ENCODE results near the gene LGALS9.

- no peak for TF ChIP-seq CTCF (optimal IDR thresholded peaks at IDR 0.05 in 1 of 3, IDR thresholded peaks at IDR 0.05 in 1 of 3, conservative IDR thresholded peaks at IDR 0.05 in 1 of 3; ENCODE audit: extremely low read depth in 1 of 3, insufficient read depth in 2 of 3, low read length in 3 of 3)
- TF ChIP-seq EZH2 (IDR thresholded peaks at IDR 0.05; ENCODE audit: low read length): no peak
Observed at GRCh38 chr17:27603421-27603770, 27.6 kb upstream of the LGALS9 start.

Data from keratinocyte (primary cell).